ENCODE data around the gene SPRY4.
A peak's percentile ranks its signal among the peaks of the same experiment; 100 is the strongest.
"Not testable (repeated sequence)": the region's sequence is repeated elsewhere in the genome, so short reads cannot be mapped to it uniquely, and the experiment has no call there.

SPRY4 gene

GRCh38 chr5:142356716-142357468 is 32.1 kb upstream of the SPRY4 start:
- Histone ChIP-seq H3K9ac (ENCODE audit: low read length) (peak overlapping the region; percentile 53), H3K27ac (ENCODE audit: low read depth, low read length) (peak overlapping the region; percentile 85), H3K27me3 (ENCODE audit: control insufficient read depth, insufficient read depth, low read length) (no peaks in the 10 kb centered on the region), H3K4me3 (ENCODE audit: low read length) (peak overlapping the region; percentile 58), H3K36me3 (ENCODE audit: control insufficient read depth, insufficient read depth, low read length) (no peaks in the 10 kb centered on the region), H3K4me1 (ENCODE audit: control insufficient read depth, insufficient read depth, low read length) (peaks cover 3% of the 10 kb centered on the region)

GRCh38 chr5:142356349-142356715 is 31.5 kb upstream of the SPRY4 start:
- H3K4me1 ChIP-seq (ENCODE audit: control insufficient read depth, insufficient read depth, low read length) = peaks cover 3% of the 10 kb centered on the region
- H3K36me3 ChIP-seq (ENCODE audit: control insufficient read depth, insufficient read depth, low read length) = no peaks in the 10 kb centered on the region
- H3K27me3 ChIP-seq (ENCODE audit: control insufficient read depth, insufficient read depth, low read length) = no peaks in the 10 kb centered on the region
- peak overlapping the region; percentile 85 for H3K27ac ChIP-seq (ENCODE audit: low read depth, low read length)
- H3K9ac ChIP-seq (ENCODE audit: low read length) = peak overlapping the region; percentile 53
- H3K4me3 ChIP-seq (ENCODE audit: low read length) = peak overlapping the region; percentile 58

- no peak overlapping the region for H3K27ac ChIP-seq (ENCODE audit: low read depth, low read length)
- H3K27me3 ChIP-seq (ENCODE audit: control insufficient read depth, insufficient read depth, low read length) = no peaks in the 10 kb centered on the region
These were observed 28.3 kb upstream of the SPRY4 start for GRCh38 chr5:142353071-142353472.

GRCh38 chr5:142350021-142350420 is 25.2 kb upstream of the SPRY4 start:
- no peak overlapping the region for H3K4me3 ChIP-seq (ENCODE audit: low read length)
- H3K36me3 ChIP-seq (ENCODE audit: control insufficient read depth, insufficient read depth, low read length) = no peaks in the 10 kb centered on the region
- no peak overlapping the region for H3K27ac ChIP-seq (ENCODE audit: low read depth, low read length)
- no peaks in the 10 kb centered on the region for H3K27me3 ChIP-seq (ENCODE audit: control insufficient read depth, insufficient read depth, low read length)
- no peaks in the 10 kb centered on the region for H3K4me1 ChIP-seq (ENCODE audit: control insufficient read depth, insufficient read depth, low read length)
- no peak overlapping the region for H3K9ac ChIP-seq (ENCODE audit: low read length)

More at GRCh38 chr5:142353071-142353472, 28.3 kb upstream of the SPRY4 start:
- Histone ChIP-seq H3K9ac (ENCODE audit: low read length) (no peak overlapping the region), H3K4me3 (ENCODE audit: low read length) (no peak overlapping the region), H3K36me3 (ENCODE audit: control insufficient read depth, insufficient read depth, low read length) (no peaks in the 10 kb centered on the region), H3K4me1 (ENCODE audit: control insufficient read depth, insufficient read depth, low read length) (peaks cover 3% of the 10 kb centered on the region)

GRCh38 chr5:142346706-142347105 is 21.9 kb upstream of the SPRY4 start:
- no peak overlapping the region for H3K27ac ChIP-seq (ENCODE audit: low read depth, low read length)
- no peaks in the 10 kb centered on the region for H3K36me3 ChIP-seq (ENCODE audit: control insufficient read depth, insufficient read depth, low read length)

GRCh38 chr5:142344915-142345314 is 20.1 kb upstream of the SPRY4 start:
- not testable (repeated sequence) for H3K27me3 ChIP-seq (ENCODE audit: control insufficient read depth, insufficient read depth, low read length); H3K4me1 ChIP-seq (ENCODE audit: control insufficient read depth, insufficient read depth, low read length); H3K9ac ChIP-seq (ENCODE audit: low read length); H3K36me3 ChIP-seq (ENCODE audit: control insufficient read depth, insufficient read depth, low read length); H3K27ac ChIP-seq (ENCODE audit: low read depth, low read length); H3K4me3 ChIP-seq (ENCODE audit: low read length)

More at GRCh38 chr5:142346706-142347105, 21.9 kb upstream of the SPRY4 start:
- H3K4me3 ChIP-seq (ENCODE audit: low read length) = no peak overlapping the region
- no peaks in the 10 kb centered on the region for H3K27me3 ChIP-seq (ENCODE audit: control insufficient read depth, insufficient read depth, low read length)
- no peak overlapping the region for H3K9ac ChIP-seq (ENCODE audit: low read length)
- no peaks in the 10 kb centered on the region for H3K4me1 ChIP-seq (ENCODE audit: control insufficient read depth, insufficient read depth, low read length)

GRCh38 chr5:142343531-142343930 is 18.7 kb upstream of the SPRY4 start:
- Histone ChIP-seq H3K4me3 (ENCODE audit: low read length) (no peak overlapping the region), H3K27me3 (ENCODE audit: control insufficient read depth, insufficient read depth, low read length) (no peaks in the 10 kb centered on the region), H3K4me1 (ENCODE audit: control insufficient read depth, insufficient read depth, low read length) (no peaks in the 10 kb centered on the region), H3K27ac (ENCODE audit: low read depth, low read length) (no peak overlapping the region), H3K36me3 (ENCODE audit: control insufficient read depth, insufficient read depth, low read length) (no peaks in the 10 kb centered on the region), H3K9ac (ENCODE audit: low read length) (no peak overlapping the region)

GRCh38 chr5:142342128-142342981 is 17.5 kb upstream of the SPRY4 start:
- Histone ChIP-seq H3K27ac (ENCODE audit: low read depth, low read length) (no peak overlapping the region), H3K9ac (ENCODE audit: low read length) (no peak overlapping the region), H3K4me3 (ENCODE audit: low read length) (no peak overlapping the region), H3K36me3 (ENCODE audit: control insufficient read depth, insufficient read depth, low read length) (no peaks in the 10 kb centered on the region), H3K27me3 (ENCODE audit: control insufficient read depth, insufficient read depth, low read length) (no peaks in the 10 kb centered on the region), H3K4me1 (ENCODE audit: control insufficient read depth, insufficient read depth, low read length) (no peaks in the 10 kb centered on the region)

GRCh38 chr5:142339781-142340180 is 15.0 kb upstream of the SPRY4 start:
- H3K4me3 ChIP-seq (ENCODE audit: low read length) = no peak overlapping the region
- no peaks in the 10 kb centered on the region for H3K27me3 ChIP-seq (ENCODE audit: control insufficient read depth, insufficient read depth, low read length)
- H3K36me3 ChIP-seq (ENCODE audit: control insufficient read depth, insufficient read depth, low read length) = no peaks in the 10 kb centered on the region
- H3K27ac ChIP-seq (ENCODE audit: low read depth, low read length) = no peak overlapping the region
- H3K9ac ChIP-seq (ENCODE audit: low read length) = no peak overlapping the region
- H3K4me1 ChIP-seq (ENCODE audit: control insufficient read depth, insufficient read depth, low read length) = no peaks in the 10 kb centered on the region

GRCh38 chr5:142334538-142334937 is 9.7 kb upstream of the SPRY4 start:
- H3K4me3 ChIP-seq (ENCODE audit: low read length) = no peak overlapping the region

GRCh38 chr5:142333749-142334148 is 8.9 kb upstream of the SPRY4 start:
- not testable (repeated sequence) for H3K4me3 ChIP-seq (ENCODE audit: low read length); H3K4me1 ChIP-seq (ENCODE audit: control insufficient read depth, insufficient read depth, low read length); H3K36me3 ChIP-seq (ENCODE audit: control insufficient read depth, insufficient read depth, low read length); H3K27ac ChIP-seq (ENCODE audit: low read depth, low read length); H3K27me3 ChIP-seq (ENCODE audit: control insufficient read depth, insufficient read depth, low read length); H3K9ac ChIP-seq (ENCODE audit: low read length)

More at GRCh38 chr5:142334538-142334937, 9.7 kb upstream of the SPRY4 start:
- H3K4me1 ChIP-seq (ENCODE audit: control insufficient read depth, insufficient read depth, low read length) = no peaks in the 10 kb centered on the region
- H3K36me3 ChIP-seq (ENCODE audit: control insufficient read depth, insufficient read depth, low read length) = no peaks in the 10 kb centered on the region
- no peak overlapping the region for H3K9ac ChIP-seq (ENCODE audit: low read length)
- no peaks in the 10 kb centered on the region for H3K27me3 ChIP-seq (ENCODE audit: control insufficient read depth, insufficient read depth, low read length)
- H3K27ac ChIP-seq (ENCODE audit: low read depth, low read length) = no peak overlapping the region

- H3K4me1 ChIP-seq (ENCODE audit: control insufficient read depth, insufficient read depth, low read length) = no peaks in the 10 kb centered on the region
- no peak overlapping the region for H3K9ac ChIP-seq (ENCODE audit: low read length)
These were observed 5.6 kb upstream of the SPRY4 start for GRCh38 chr5:142330444-142330843.

More at GRCh38 chr5:142330444-142330843, 5.6 kb upstream of the SPRY4 start:
- H3K27ac ChIP-seq (ENCODE audit: low read depth, low read length) = no peak overlapping the region
- H3K36me3 ChIP-seq (ENCODE audit: control insufficient read depth, insufficient read depth, low read length) = no peaks in the 10 kb centered on the region
- H3K4me3 ChIP-seq (ENCODE audit: low read length) = no peak overlapping the region
- peaks cover 3% of the 10 kb centered on the region for H3K27me3 ChIP-seq (ENCODE audit: control insufficient read depth, insufficient read depth, low read length)
